SK-N-MC (cell line): ENCODE results near the gene PTEN.

Experiments used
- EZH2 ChIP-seq: fragments of 200-600 bp; sonication (generic); IDR thresholded peaks from one replicate; pipeline ENCODE4 v1.6.1; 2017; ENCODE audit warnings: antibody characterized with exemption
- POLR2AphosphoS5 ChIP-seq: IDR thresholded peaks from 2 replicates; pipeline ENCODE4 v1.6.1; 2012; ENCODE audit warnings: mild to moderate bottlenecking, low read depth, low read length, borderline replicate concordance

- TF ChIP-seq POLR2AphosphoS5 (no peak), EZH2 (no peak)
Observed at GRCh38 chr10:88017781-88018180, 154.4 kb downstream of the PTEN start.
